HG03432 (cell line): ENCODE measurements around the gene PLA2G4B.

Experiments used
- ATAC-seq: cut with Tn5 transposase; IDR thresholded peaks from one replicate; pipeline ENCODE4 v1.9.1; 2021; ENCODE audit warnings: mild to moderate bottlenecking, moderate library complexity; ENCODE audit not compliant: unreplicated experiment

PLA2G4B gene

DNA sequence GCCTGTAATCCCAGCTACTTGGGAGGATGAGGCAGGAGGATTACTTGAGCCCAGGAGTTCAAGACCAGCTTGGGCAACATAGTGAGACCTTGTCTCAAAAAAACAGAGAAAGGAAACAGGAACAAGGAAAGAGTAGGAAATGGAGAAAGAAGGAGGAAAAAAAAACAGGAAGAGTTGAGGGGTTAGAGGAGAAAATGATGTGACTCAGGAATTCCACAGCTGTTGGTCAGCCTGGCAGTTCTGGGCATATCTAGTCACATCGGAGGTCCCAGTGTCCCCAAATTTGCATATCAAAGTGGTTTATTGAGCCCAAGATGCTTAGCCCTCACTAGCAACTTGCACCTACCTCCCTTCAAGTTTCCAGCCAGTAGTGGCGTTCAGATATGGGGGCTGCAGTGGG, 29.5 kb upstream of the PLA2G4B start:
- no peak for ATAC-seq

DNA sequence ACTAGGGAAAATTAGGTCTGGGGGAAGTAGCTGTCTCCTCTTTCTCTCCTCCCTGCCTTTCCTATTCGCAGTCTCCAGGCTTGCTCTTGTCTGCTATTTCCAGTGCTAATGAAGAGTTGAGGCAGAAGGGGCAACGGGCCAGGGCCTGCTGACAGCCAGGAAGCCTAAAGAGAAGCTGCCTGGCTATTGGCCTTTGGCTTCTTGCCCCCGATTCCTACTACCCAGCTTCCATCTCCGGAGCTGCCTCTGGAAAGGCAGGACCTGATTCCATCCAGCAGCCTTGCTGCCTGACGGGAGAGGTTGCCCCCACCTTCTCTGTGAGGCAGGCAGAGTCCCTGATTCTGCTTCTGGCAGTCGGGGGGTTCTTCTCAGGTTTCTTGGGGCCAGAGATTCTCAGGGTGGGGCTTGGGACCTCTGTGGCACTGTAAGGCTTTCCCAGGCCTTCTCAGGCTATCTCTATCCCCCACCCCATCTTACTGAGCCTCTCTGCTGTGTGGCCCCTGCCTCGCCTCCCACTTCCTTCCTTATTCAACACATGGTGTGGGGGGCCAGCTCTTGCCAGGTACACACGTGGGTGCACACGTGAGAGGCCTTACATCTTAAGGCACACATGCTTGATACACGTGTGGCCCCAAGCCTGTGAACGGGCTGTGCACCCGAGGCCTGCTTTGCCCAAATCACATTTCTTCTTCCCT, 29.0 kb upstream of the PLA2G4B start:
- ATAC-seq = no peak

DNA sequence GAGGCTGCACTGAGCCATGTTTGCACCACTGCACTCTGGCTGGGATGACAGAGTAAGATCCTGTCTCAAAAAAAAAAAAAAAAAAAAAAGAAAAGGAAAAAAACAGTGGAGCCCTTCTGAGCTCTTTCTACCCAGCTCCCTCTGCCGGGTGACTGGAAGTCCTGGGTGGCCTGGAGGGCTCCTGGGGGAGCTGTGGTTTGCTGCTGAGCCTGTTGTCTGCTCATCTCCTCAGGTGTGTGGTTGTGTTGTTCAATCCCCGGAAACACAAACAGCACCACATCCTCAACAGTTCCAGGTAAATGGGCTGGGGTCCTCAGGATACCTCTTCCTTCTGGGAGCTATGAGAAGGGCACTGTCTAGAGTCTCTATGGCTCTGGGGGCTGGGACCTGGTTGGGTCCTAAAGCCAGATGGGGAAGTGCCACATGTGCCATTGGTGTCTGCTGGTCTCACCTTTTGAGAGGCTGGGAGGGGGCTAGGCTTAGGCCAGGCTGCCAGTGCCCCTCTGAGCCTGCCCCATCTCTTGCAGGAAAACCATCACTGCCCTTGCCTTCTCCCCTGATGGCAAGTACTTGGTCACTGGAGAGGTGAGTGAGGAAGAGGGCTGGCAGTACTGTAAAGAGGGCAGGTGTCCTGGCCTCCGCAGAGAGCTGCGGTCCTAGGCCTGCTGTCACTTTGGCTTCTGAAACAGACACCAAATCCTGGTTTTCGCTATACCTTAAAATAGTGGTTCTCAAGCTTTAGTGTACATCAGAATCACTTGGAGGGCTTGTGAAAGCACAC, 27.8 kb upstream of the PLA2G4B start:
- no peak for ATAC-seq

DNA sequence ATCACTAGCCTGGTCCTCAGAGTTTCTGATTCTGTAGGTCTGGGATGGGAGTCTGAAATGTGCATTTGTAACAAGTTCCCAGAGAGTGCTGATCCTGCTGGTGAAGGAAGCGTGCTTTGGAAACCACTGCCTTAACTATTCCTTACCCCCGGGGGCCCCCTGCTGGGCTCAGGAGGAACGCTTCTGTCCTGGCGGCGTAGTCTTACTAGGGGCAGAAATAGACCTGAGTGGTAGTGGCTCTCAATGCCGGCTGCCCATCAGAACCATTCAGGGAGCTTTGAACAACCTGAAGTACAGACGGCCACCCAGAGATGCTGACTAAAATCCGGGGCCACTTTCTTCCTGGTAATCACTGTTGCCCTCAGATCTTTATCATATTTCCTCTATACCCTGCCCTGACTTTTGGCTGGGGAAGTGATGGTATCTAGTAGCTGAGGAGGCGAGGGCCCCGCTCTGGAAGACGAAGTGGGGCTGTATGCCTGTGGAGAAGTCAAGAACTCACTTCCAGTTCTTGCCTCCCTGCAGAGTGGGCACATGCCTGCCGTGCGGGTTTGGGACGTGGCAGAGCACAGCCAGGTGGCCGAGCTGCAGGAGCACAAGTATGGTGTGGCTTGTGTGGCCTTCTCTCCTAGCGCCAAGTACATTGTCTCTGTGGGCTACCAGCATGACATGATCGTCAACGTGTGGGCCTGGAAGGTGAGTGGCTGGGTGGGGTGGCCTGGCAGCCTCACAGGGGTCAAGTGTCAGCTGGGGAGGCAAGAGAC, 27.0 kb upstream of the PLA2G4B start:
- ATAC-seq = no peak

DNA sequence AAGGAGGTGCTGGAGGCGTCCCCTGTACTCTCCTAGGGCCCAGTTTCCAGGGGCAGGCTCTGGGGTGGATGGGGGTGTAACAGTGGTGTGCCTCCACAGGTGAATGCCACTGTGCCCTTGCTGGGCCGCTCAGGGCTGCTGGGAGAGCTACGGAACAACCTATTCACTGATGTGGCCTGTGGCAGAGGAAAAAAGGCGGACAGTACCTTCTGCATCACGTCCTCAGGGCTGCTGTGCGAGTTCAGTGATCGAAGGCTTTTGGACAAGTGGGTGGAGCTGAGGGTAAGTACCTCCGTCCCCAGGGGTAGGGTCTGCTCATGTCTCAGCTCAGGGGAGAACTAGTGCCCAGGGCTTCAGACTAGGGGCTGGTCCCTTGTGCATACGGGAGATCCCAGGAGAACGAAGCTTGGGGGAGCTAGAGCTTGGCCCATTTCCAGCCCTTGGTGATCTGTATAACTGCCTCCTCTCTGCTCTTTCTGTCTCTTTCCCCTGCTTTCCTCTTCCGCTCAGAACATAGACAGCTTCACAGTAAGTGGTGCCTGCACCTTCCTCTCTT, 25.7 kb upstream of the PLA2G4B start:
- no peak for ATAC-seq

DNA sequence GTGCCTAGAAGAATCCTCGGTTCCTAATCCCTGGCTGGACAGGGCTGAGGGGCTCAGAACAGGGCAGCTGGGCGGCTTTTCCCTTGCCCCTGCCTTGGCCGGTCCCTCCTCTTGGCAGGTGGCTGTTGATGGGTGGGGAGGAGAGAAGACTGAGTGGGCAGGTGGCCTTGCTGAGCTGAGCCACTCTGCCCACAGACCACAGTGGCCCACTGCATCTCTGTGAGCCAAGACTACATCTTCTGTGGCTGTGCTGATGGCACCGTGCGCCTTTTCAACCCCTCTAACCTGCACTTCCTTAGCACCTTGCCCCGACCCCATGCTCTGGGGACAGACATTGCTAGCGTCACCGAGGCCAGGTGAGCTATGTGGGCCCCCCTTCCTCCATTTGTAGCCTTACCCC, 25.2 kb upstream of the PLA2G4B start:
- no peak for ATAC-seq

DNA sequence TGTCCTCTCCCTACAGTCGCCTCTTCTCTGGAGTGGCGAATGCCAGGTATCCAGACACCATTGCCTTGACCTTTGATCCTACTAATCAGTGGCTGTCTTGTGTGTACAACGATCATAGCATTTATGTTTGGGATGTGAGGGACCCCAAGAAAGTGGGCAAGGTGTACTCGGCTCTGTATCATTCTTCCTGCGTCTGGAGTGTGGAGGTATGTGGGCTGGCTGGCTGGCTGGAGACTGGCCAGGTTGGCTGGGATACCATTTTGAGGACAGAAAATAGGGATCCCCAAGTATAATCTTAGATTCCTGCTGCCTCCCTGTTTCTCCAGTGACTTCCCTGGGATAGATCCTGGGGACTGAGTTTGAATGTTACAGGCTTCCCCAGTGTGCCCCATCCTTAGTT, 24.1 kb upstream of the PLA2G4B start:
- no peak for ATAC-seq

DNA sequence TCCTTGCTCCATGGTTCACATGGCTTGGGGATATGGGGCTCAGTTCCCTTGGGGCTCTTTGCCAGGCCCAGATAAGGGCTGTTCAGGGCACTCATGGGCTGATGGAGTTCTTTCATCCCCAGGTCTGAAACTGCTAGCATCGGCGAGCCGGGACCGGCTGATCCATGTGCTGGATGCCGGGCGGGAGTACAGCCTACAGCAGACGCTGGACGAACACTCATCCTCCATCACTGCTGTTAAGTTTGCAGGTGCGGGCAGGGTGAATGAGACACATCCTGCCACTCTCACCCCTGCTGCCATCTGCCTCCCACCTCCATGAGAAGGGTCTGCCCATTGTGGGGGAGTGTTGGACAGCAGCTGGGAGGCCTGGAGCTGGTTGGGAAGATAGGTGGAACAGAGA, 21.9 kb upstream of the PLA2G4B start:
- ATAC-seq = no peak

DNA sequence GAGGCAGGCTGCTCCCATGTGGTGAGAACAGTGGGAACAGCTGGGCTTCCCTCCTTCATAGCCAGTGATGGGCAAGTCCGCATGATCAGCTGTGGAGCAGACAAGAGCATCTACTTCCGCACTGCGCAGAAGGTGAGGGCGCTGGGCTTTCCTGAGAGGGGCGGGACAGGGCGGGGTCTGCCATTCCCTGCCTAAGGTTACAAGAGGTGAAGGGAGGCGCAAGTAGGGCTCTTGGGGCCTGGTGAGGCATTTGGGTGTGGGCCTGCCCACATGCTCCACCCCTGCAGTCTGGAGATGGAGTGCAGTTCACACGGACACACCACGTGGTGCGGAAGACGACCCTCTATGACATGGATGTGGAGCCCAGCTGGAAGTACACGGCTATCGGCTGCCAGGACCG, 21.3 kb upstream of the PLA2G4B start:
- no peak for ATAC-seq

DNA sequence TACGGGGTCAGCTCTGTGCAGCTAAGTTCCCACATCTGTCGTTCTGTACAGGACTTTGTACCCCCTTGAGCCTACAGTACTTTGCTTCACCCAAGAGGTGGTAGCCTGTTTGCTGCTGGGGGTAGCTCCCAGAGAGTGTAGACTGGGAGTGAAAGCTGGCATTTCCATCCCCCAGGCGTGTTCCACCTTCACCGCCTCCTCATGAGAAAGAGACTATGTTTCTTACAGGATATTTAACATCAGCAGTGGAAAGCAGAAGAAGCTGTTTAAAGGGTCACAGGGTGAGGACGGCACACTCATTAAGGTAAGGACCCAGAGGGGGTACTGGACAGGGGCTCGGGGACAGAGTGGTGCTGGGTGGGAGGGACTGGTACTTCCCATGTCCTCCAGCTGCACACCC, 20.9 kb upstream of the PLA2G4B start:
- no peak for ATAC-seq

DNA sequence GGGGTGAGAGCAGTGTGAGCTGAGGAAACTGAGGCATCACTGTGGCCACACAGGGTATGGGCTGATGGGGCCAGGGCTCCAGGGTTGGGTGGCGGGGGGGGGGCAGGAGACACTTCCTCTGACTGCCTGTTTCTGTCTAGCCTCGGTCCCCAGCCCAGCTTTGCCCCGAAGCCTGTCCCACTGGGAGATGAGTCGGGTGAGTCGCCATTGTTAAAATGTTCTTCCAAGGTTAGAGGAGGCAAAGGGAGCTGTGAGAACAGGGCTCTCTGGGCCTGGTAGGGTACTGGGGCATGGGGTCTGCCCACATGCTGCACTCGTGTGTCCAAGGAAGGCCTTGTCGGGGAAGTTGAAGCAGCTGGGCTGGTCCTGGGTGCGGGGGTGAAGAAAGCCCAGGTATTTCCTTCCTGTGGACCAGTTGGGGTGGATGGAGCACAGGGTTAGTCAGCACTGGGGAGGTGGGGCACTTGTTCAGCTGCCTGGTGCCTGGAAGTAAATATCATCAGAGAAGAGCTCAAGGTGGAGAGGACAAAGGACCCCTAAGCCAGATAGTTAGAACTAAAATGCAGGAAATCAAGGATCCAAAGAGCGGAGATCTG, 19.1 kb upstream of the PLA2G4B start:
- ATAC-seq = no peak

DNA sequence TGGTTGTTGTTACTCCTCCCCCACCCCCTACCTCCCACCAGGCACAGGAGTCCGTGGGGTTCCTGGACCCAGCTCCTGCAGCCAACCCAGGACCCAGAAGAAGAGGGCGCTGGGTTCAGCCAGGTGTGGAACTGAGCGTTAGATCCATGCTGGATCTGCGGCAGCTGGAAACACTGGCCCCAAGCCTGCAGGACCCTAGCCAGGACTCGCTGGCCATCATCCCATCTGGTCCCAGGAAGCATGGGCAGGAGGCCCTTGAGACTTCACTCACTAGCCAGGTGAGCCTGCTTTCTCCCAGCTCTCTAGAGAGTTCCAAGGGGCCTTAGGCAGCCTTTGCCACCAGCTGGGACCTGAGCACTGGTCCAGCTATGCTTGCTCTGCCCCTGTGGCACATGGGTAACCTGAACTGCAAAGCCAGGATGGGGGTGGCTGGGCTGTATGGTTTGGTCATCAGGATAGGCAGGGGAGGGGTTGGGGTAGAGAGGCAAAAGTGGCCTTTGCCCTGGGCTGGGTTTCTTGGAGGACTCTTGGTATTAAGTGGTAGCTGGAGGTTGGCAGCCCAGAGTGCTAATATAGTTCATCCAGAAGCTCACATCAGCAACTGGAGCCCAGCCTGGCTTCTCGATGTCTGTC, 17.7 kb upstream of the PLA2G4B start:
- ATAC-seq = no peak

DNA sequence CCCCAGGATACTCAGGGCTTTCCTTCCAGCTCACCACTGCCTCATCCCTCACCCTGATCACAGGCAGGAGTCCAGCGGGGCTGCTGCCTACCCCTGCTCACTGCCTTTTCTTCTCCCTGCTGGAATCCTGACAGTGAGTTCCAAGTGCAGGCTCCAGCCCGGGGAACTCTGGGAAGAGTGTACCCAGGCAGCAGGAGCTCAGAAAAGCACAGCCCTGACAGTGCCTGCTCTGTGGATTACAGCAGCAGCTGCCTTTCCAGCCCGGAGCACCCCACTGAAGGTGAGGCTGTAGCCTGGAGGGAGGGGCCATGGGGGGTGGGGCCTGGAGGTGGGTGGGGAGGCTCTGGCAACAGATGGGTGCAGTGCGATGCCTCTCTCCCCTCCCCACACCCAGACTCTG, 16.8 kb upstream of the PLA2G4B start:
- ATAC-seq = no peak

DNA sequence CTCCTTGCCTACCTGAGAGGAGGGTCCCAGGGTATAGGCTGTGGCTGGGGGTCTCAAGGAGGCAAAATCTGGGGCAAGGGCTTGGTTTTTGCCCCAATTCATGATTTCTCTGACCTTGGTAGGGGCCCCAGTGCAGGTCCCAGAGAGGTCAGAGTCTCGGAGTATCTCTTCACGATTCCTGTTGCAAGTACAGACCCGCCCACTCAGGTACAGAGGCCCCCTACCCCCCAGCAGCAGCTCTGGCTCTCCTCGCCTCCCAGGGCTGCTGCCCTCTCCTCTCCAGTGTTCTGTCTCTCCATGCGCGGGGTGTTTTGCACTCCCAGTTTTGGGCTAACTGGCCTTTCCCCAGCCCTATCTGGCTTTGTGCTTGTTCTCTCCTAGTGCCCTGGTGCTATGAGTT, 16.2 kb upstream of the PLA2G4B start:
- no peak for ATAC-seq

DNA sequence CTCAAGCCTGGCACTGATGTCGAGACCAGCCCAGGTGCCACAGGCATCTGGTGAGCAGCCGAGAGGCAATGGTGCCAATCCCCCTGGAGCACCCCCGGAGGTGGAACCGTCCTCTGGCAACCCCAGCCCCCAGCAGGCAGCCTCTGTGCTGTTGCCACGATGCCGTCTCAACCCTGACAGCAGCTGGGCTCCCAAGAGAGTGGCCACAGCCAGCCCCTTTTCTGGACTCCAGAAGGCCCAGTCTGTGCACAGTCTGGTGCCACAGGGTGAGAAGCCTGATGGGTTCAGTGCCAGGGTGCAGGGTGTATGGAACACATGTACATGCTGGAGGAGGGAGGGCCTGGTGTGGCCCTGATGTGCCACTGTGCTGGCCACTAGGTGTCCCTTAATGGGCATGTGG, 15.7 kb upstream of the PLA2G4B start:
- ATAC-seq = no peak

DNA sequence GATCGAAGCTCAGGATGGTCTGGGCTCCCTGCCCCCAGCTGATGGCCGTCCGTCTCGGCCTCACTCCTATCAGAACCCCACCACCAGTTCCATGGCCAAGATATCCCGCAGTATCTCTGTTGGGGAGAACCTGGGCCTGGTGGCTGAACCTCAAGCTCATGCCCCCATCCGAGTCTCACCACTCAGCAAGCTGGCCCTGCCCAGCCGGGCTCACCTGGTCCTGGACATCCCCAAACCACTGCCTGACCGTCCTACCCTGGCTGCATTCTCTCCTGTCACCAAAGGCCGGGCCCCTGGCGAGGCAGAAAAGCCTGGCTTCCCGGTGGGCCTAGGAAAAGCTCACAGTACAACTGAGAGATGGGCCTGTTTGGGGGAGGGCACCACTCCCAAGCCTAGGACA, 15.1 kb upstream of the PLA2G4B start:
- no peak for ATAC-seq

DNA sequence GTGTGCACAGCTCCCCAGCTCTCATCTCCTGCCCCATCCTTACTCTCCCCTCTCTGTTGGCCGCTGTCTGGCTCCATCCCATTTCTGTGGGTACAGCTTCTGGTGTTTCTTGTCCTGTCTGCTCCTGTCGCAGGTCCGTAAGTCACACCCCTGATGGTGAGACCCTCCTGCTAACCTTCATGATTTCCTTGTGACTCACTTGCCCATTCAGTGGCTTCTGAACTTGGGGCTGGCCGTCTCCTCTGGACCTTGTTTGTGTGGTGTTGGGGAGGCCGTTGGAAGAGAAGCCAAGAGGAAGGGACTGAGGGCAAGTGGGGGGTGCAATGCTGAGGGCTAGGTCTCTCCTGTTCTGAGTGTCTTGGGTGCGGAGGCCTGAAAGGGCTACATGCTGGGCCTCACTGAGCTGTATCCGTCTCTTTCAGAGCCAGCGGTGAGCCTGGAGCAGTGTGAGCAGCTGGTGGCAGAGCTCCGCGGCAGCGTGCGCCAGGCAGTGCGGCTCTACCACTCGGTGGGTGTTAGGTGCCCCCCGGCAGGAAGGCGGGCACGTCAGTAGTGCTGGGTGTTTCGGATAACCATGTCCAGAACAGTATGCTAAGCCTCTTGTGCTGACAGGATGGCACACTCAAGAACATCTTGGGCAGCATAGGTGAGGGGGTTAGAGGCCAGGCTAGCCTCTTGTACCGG, 14.4 kb upstream of the PLA2G4B start:
- no peak for ATAC-seq

DNA sequence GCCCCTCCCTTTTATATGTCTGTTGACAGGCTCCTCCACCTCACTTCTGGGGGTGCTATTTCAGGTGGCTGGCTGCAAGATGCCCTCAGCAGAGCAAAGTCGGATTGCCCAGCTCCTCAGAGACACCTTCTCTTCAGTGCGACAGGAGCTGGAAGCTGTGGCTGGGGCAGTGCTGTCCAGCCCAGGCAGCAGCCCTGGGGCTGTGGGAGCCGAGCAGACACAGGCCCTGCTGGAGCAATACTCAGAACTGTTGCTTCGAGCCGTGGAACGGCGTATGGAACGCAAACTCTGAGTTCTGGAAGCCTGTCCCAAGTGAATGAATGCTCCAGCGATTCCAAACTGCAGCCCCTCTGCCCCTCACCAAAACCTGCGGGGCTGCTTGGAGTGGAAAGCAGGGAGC, 13.5 kb upstream of the PLA2G4B start:
- no peak for ATAC-seq

DNA sequence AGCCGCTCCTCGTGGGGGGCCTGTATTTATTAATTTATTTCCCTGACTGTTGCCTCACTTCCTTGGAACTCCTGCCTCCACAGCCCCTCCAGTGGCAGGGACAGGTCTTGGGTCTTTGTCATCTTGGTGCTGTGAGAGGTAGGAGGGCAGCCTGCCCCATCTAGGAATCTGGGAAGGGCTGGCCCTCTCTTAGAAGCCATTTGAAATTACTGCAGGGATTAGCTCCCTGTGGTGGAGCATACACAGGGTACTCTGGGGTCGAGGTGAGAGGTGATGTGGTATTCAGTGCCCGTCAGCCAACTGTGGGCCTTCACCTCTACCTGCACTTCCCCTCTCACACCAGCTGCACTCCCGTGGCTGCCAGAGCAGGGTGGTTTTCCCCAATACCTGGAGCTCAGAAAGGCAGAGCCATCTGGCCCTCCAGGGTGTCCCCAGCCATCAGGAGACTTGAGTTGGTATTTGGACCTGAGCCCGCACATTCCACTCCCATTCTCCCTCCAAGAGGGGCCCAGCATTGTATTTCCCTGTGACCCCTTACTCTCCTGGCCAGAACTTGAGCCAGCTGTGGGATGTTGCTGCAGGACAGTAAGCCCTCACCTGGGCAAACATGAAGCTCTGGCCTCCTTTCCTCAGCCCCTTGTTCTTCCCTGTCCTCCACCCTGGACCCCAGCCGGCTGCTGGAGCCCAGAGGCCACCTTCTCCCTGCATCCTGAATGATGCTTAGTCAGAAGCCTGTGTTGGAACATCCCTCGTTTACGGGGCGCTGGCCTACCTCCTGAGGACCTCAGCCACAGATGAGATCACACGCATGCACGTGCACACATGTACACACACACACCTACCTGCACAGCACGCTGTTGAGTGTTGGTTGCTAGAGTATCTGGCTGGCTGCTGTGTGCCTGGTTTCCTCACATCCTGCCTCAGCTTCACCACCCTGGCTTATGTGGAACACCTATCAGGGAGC, 12.8 kb upstream of the PLA2G4B start:
- ATAC-seq = no peak
